Astrocyte of the spinal cord (primary cell): ENCODE data around the gene HSDL1.

Source experiments
- DNase-seq: peaks from one replicate; pipeline ENCODE4 v3.0.0; 2011; ENCODE audit warnings: low read depth, low spot score
- H3K4me3 ChIP-seq: 2 replicates; pipeline ENCODE4 v1.5.1; 2011; ENCODE audit warnings: low read depth, mild to moderate bottlenecking, low read length, moderate library complexity
- in situ Hi-C: cut with HindIII; loops from 2 replicates; pipeline ENCODE4 v1.10.0; 2017; ENCODE audit warnings: low sequenced_read_pairs
- TF ChIP-seq, protein P1 (sequence below): IDR thresholded peaks from 2 replicates; pipeline ENCODE4 v1.5.1; 2012; ENCODE audit warnings: low read depth, mild to moderate bottlenecking, low read length, inconsistent platforms

HSDL1 gene

DNA sequence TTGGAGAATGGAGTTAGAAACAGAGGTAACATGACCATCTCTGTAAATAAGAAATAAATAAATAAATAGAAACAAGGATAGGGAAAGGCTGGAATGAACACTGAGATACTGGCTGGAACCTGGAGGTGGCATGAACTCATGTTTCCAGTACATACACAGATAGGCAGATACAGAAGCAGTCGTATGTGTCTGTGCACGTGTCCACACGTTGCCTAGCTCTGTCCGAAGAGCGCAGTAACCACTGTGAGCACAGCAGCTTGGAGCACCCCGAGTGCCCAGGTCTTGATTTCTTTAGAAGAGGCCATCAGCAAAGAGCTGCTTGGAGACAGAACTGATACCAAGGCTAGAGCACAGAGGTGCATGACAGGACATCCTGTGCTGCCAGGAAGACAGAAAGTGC is 65.3 kb downstream of the HSDL1 start:
- in situ Hi-C loops: no loop called here
- H3K4me3 ChIP-seq: no peak overlapping the region
- DNase-seq: no peak
- TF ChIP-seq, protein P1, sequence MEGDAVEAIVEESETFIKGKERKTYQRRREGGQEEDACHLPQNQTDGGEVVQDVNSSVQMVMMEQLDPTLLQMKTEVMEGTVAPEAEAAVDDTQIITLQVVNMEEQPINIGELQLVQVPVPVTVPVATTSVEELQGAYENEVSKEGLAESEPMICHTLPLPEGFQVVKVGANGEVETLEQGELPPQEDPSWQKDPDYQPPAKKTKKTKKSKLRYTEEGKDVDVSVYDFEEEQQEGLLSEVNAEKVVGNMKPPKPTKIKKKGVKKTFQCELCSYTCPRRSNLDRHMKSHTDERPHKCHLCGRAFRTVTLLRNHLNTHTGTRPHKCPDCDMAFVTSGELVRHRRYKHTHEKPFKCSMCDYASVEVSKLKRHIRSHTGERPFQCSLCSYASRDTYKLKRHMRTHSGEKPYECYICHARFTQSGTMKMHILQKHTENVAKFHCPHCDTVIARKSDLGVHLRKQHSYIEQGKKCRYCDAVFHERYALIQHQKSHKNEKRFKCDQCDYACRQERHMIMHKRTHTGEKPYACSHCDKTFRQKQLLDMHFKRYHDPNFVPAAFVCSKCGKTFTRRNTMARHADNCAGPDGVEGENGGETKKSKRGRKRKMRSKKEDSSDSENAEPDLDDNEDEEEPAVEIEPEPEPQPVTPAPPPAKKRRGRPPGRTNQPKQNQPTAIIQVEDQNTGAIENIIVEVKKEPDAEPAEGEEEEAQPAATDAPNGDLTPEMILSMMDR: no peak

DNA sequence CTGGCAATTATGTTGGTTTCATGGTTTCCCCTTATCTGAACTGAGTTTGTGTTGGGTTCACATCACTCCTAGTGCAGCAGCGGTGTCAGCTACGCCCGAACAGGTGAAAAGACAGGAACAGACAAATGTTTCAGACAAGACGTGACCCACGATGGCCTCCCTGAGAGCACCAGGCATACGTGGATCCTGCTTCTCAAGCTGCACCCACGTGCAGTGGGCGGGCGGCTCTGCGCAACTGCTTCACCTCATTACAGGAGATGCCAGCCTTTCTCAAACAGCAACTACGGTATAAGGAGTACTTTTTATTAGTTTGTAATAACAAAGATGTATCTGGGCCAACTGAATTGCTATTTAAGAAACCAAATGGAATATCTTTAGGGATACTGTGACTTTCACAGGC is 69.6 kb downstream of the HSDL1 start:
- no peak for DNase-seq
- in situ Hi-C loops: no loop called here
- TF ChIP-seq, protein P1: no peak
- H3K4me3 ChIP-seq: no peak overlapping the region

DNA sequence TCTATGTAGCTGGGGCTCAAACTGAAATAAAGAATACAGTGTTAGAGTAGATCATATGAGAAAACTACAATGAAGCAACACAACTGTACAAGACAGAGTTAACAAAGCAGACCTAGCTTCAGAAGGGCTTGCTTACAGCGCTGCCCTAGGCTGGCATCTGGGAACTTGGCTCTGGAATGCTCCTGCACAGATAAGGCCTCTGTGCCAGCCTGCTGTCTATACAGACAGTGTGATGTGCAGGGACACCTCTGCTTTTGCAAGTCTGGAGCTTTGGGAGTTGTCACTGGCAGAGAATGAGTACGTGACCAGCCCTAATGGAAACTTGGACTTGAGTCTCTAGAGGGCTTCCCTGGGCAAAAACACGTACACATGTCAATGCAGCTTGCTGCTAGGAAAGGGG is 70.3 kb downstream of the HSDL1 start:
- in situ Hi-C loops: no loop called here
- TF ChIP-seq, protein P1: no peak
- H3K4me3 ChIP-seq: no peak overlapping the region
- no peak for DNase-seq
